HG02678 (cell line): ENCODE data around the gene INPPL1.
"Not testable (repeated sequence)": the region's sequence is repeated elsewhere in the genome, so short reads cannot be mapped to it uniquely, and the experiment has no call there.

Source experiments
- ATAC-seq: cut with Tn5 transposase; IDR thresholded peaks from one replicate; pipeline ENCODE4 v1.9.1; 2021; ENCODE audit warnings: mild to moderate bottlenecking, moderate library complexity; ENCODE audit not compliant: unreplicated experiment

The INPPL1 gene, protein sequence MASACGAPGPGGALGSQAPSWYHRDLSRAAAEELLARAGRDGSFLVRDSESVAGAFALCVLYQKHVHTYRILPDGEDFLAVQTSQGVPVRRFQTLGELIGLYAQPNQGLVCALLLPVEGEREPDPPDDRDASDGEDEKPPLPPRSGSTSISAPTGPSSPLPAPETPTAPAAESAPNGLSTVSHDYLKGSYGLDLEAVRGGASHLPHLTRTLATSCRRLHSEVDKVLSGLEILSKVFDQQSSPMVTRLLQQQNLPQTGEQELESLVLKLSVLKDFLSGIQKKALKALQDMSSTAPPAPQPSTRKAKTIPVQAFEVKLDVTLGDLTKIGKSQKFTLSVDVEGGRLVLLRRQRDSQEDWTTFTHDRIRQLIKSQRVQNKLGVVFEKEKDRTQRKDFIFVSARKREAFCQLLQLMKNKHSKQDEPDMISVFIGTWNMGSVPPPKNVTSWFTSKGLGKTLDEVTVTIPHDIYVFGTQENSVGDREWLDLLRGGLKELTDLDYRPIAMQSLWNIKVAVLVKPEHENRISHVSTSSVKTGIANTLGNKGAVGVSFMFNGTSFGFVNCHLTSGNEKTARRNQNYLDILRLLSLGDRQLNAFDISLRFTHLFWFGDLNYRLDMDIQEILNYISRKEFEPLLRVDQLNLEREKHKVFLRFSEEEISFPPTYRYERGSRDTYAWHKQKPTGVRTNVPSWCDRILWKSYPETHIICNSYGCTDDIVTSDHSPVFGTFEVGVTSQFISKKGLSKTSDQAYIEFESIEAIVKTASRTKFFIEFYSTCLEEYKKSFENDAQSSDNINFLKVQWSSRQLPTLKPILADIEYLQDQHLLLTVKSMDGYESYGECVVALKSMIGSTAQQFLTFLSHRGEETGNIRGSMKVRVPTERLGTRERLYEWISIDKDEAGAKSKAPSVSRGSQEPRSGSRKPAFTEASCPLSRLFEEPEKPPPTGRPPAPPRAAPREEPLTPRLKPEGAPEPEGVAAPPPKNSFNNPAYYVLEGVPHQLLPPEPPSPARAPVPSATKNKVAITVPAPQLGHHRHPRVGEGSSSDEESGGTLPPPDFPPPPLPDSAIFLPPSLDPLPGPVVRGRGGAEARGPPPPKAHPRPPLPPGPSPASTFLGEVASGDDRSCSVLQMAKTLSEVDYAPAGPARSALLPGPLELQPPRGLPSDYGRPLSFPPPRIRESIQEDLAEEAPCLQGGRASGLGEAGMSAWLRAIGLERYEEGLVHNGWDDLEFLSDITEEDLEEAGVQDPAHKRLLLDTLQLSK

DNA sequence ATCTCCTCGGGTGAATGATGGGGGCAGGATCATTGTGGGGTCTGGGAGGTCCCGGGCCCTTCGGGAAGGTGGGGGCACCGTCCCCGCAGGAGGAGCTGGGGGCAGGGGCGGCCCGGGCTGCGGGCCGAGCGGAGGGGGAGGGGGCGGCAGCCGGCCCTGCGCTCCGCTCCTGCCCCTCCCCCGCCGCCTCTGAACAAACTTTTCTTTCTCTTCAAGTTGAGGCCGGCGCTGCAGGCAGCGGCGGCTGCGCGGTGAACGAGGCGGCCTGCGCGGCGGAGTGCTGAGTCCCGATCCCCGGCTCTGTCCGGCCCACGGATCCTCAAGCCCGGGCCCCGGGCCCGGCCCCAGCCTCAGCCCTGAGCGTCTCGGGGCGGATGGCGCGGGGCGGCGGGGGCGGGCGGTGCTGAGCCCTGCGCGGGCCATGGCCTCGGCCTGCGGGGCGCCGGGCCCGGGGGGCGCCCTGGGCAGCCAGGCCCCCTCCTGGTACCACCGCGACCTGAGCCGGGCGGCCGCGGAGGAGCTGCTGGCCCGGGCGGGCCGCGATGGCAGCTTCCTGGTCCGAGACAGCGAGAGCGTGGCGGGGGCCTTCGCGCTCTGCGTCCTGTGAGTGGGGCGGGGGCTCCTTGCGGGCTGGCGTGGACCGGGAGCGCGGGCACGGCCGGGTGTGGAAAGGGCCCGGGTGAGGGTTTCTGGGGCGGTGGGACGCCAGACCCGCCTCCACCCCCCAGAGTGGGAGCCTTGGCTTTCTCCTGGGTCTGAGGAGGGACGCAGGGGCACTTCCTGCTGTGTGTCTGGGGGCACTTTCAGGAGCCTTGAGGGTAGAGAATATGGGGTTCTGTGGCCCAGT, at the start of gene INPPL1:
TSS of gene INPPL1 (plus strand) at position 204 of the 847 bp plus-strand sequence. CDS start at position 422, 218 bp downstream.
- ATAC-seq = no peak

DNA sequence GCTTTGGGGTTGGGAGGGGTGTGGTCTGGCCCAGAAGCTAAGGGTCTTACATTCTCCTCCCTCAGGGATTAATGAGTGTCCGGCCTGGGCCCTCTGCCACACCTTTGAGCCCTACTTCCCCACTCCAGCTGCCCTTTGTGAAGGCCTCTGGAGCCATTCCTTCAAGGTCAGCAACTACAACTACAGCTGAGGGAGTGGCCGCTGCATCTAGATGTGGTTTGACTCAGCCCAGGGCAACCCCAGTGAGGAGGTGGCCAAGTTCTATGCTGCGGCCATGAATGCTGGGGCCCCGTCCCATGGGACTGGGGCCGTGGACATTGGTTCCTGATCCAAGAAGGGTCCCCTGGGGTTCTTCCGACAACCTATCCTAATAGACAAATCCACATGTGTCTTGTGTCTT, 46.9 kb upstream of the INPPL1 start:
- ATAC-seq = no peak

DNA sequence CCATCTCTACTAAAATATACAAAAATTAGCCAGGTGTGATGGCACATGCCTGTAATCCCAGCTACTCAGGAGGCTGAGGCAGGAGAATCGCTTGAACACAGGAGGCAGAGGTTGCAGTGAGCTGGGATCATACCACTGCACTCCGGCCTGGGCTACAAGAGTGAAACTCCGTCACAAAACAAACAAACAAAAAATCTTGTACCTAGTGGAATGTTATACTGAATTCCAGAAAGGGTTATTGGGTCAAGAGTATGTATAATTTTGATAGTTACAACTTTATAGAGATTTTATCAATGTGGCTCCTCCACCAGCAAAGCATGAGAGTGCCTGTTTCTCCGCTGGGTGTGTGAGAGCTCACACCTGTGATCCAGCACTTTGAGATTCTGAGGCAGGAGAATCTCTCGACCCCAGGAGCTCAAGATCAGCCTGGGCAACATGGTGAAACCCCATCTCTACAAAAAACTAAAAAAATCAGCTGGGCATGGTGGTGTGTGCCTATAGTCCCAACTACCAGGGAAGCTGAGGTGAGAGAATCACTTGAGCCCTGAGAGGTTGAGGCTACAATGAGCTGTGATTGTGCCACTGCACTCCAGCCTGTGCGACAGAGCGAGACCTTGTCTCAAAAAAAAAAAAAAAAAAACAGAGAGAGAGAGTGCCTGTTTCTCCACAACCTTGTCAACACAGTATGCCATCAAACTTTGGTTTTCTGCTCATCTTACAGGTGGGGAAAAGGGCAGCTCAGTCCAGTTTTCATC, 45.3 kb upstream of the INPPL1 start:
- ATAC-seq = no peak

DNA sequence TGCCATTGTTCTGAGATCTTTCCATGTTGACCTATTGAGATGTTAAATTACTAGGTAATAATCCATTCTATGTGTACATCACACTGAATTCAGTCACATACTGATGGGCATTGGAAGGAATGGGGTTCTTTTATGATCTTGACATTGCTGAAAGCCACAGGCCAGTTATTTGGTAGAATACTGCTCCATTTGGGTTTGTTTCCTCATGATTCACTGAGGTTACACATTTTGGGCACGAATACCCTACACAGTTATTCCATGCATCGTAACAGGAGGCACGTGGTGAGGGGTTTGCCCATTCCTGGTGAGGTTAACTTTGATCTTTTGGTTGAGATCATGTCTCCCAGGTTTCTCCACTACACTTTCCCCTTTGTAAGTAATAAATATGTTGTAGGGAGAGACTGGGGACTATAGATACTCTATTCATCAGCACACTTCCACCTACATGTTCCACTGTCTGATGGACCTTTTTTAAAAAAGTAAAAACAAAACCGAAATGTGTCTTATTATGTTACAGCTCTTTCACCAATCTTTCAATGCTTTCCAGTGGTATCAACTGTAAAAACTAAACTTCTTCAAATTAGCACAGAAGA, 44.7 kb upstream of the INPPL1 start:
- ATAC-seq = no peak

DNA sequence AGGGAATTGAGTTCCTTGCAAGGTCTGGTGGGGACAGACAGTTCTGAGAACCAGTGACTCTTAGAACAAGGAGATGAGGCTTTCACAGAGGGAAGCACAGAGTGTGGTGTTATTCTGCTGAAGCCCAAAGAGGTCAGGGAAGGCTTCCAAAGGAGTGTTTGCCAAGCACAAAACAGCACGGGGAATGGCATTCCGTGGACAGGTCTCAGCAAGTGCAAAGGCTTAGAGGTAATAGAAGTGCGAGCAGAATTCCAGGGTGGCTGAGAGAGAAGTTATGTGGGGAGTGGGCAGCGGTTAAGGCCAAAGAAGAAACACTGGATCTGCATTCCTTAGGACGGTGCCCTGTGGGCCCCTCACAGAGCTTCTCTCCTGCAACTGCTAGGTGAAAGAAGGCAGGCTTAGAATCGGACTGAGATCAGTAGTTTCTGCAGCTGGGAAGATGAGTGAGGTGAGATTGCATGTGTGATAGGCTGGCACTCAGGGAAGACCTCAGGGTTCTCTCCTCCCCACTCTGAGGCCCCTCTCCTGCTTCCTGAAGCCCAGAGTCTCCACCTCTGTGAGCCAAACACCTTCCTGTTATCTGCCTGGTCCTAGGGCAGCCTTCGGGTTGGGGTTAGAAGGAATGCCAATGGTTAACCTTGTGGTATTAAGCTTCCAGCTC, 43.5 kb upstream of the INPPL1 start:
- not testable (repeated sequence) for ATAC-seq

DNA sequence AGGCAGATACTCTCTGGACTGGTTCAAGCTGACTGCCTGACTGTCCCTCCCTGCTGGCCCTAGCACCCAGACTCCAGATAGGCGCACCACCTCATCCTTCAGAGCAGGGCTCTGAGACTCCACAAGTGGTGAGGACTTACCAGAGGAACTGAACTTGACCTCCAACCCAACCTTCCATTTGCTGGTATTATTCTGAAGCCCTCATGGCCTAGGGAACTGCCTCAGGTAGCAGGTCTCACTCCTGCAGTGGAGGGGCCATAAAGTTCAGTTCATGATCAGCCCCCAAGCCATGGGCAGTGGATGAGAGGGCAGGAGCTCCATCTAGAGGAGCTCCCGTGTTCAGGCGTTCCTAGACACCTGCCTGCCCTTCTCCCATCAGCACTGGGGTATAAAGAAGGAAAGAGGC, 43.0 kb upstream of the INPPL1 start:
- not testable (repeated sequence) for ATAC-seq

DNA sequence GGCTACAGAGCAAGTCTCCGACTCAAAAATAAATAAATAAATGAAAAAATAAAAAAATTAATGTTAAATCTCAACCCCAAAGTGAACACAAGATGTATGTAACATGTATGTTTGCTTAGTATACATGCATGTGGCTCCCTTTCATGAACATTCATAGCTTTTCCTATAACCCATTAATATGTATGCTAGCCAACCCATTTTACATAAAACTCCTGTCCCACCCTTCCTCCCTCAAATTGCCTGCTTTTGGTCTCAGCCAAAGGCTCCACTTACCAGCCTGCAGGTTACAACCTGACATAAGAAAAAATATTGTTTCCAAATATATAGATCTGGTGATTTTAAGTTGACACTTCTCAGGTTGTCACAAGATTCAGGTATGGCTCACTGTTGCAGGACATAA, 36.3 kb upstream of the INPPL1 start:
- ATAC-seq = no peak

DNA sequence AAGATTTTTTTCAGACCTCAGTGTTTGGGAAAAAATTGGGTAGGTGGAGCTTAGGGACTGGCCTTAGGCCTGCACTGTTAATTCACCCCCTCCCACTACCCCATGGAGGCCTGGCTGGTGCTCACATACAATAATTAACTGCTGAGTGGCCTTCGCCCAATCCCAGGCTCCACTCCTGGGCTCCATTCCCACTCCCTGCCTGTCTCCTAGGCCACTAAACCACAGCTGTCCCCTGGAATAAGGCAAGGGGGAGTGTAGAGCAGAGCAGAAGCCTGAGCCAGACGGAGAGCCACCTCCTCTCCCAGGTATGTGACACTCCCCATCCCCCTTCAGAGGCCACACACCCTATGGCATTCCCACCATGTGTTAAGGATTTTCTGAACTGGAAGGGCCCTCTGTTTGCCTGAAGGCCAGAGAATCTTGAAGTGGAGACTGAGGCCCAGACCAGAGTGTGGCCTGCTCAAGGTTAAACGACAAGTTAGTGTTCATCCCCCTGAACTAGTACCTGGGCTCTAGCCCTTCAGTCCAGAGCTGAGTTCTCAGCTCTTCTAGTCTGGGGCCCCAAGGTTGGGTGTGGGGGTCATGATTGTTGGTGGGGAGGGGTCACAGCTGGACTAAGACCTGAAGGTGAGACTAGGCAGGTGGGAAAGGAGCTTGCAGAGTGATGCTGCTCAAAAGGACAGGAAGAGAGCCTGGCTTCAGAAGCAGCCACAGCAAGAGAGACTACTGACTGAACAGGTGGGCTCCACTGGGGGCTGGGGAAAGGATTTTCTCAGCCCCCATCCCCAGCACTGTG, 34.9 kb upstream of the INPPL1 start:
- ATAC-seq = no peak

DNA sequence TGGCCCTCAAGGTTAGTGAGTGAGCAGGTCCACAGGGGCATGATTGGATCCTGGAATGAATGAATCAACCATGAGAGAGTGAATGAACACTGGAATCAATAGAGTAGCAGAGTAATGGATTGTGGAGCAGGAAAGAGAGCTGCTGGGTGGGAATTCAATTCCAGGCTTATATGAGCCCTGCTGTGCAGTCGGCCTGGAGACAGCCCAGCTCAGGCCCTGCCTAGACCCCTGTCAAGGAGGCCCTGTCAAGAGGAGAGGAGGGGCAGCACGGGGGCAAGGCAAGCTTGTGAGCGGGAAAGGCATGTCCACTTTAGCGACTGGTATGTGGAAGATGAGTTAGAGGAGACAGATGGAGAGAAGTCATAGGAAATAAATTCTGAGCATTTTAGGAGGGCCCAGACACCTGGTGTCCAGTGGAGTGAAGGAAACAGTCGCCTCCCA, 33.9 kb upstream of the INPPL1 start:
- ATAC-seq = no peak

DNA sequence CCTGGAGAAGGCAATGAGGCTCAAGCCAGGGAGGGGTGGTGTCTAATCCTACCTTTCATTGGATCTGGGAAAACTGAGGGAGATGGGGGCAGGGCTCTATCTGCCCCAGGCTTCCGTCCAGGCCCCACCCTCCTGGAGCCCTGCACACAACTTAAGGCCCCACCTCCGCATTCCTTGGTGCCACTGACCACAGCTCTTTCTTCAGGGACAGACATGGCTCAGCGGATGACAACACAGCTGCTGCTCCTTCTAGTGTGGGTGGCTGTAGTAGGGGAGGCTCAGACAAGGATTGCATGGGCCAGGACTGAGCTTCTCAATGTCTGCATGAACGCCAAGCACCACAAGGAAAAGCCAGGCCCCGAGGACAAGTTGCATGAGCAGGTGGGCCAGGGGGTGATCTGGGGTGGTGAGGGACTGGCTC, 32.6 kb upstream of the INPPL1 start, which contains the start of gene FOLR1:
TSS of gene FOLR1 (plus strand) at position 180 of the 421 bp plus-strand sequence. CDS start at position 214, 34 bp downstream.
- ATAC-seq = no peak

DNA sequence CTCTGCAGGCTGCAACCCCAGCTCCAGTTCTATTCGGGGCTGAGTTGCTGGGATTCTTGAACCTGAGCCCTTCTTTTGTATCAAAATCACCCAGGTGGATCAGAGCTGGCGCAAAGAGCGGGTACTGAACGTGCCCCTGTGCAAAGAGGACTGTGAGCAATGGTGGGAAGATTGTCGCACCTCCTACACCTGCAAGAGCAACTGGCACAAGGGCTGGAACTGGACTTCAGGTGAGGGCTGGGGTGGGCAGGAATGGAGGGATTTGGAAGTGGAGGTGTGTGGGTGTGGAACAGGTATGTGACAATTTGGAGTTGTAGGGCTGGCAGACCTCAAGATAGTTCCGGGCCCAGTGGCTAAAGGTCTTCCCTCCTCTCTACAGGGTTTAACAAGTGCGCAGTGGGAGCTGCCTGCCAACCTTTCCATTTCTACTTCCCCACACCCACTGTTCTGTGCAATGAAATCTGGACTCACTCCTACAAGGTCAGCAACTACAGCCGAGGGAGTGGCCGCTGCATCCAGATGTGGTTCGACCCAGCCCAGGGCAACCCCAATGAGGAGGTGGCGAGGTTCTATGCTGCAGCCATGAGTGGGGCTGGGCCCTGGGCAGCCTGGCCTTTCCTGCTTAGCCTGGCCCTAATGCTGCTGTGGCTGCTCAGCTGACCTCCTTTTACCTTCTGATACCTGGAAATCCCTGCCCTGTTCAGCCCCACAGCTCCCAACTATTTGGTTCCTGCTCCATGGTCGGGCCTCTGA, 28.9 kb upstream of the INPPL1 start:
- ATAC-seq = no peak

DNA sequence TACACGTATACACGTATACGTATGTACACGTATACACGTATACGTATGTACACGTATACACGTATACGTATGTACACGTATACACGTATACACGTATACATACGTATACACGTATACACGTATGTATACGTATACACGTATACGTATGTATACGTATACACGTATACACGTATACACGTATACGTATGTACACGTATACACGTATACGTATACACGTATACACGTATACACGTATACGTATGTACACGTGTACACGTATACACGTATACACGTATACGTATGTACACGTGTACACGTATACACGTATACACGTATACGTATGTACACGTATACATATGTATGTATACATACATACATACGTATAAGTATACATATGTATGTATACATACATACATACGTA, 23.1 kb upstream of the INPPL1 start:
- ATAC-seq = not testable (repeated sequence)

DNA sequence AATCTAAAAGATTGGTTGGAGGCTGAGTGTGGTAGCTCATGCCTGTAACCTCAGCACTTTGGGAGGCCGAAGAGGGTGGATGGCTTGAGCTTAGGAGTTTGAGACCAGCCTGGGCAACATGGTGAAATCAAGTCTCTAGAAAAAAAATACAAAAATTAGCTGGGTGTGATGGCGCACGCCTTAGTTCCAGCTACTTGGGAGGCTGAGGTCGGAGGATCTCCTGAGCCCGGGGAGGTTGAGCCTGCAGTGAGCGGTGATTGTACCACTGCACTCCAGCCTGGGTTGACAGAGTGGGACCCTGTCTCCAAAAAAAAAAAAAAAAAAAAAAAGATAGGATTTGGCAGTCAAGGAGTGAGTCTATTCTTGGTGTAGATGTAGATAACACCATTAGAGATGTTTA, 22.0 kb upstream of the INPPL1 start:
- ATAC-seq = no peak

DNA sequence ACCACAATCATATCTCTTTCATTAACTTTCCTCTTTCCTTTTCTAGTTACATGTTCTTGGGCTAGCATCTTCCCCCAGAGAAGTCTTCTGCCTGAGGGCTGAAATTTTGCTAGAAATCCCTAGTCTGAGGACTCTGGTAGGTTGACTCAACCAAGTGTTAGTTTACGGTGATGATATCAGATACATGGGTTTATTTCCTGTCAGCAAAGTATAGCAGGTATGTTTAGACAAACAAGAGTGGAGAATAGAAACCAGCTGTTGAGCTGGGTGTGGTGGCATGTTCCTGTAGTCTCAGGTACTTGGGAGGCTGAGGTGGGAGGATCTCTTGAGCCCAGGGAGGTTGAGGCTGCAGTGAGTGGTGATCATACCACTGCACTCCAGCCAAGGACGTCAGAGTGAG, 21.4 kb upstream of the INPPL1 start:
- ATAC-seq = no peak

DNA sequence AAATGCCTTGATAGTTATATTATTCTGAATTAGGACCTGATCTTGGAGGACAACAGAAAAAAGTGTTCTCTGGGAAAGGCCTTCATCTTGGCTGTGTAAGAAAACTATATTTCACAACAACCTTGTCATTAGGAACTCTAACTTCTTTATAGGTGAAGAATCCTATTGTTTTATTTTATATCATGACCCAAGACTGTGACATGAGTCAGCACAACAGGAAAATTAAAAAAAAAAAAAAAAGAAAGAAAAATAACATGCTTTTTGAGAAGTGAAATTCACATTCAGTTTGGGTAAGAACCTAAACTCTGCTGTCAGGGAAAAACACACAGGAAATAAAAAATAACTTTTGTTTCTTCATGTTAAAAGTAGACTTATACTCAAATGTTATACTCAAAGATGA, 19.7 kb upstream of the INPPL1 start:
- ATAC-seq = no peak

DNA sequence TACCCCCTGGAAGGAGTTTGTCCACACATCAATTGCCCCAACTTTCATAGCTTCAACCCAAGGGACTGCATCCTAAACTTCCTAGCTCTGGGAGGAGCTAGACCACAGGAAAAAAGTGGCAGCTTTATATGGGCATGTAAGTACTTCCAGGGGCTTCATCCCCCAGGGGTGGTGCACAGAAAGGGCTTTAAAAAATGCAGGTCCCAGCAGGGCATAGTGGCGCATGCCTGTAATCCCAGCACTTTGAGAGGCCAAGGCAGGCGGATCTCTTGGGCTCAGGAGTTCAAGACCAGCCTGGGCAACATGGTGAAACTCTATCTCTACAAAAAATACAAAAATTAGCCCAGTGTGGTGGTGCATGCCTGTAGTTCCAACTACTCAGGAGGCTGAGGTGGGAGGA, 17.8 kb upstream of the INPPL1 start:
- not testable (repeated sequence) for ATAC-seq

DNA sequence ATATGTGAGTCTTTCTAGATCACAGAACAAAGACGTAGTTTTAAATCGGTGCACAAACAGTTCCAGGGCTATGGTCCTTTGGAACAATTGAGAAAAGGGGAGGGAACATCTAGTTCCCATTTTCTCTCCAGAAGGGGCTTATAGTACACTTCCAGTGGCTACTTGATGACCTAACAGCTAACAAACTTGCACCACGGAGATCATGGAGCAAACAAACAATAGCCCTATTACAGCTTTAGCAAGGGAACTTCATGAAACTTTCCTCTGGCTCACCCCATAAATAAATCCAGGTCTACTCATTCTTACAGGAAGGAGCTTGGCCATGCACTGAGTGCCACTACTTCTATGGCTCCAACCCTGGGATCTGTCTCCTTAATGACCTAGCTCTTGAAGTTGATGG, 16.3 kb upstream of the INPPL1 start:
- no peak for ATAC-seq
